ENCODE measurements around the gene CCDC146. TPM values are rescaled to one million over a fixed set of nuclear protein-coding genes. Genes with fewer than 3 reads are reported as not detected.
A peak's percentile ranks its signal among the peaks of the same experiment; 100 is the strongest.
"Not testable (repeated sequence)": the region's sequence is repeated elsewhere in the genome, so short reads cannot be mapped to it uniquely, and the experiment has no call there.

Gene CCDC146
- 1 to 10 TPM; 1.4 to 2.6 TPM for total RNA-seq

- H3K9me3 Mint-ChIP-seq, H3K36me3 Mint-ChIP-seq: not testable (repeated sequence)
- H3K27ac Mint-ChIP-seq, result peak within 1 kb of the TSS; percentile 44 to 73
- DNase-seq (ENCODE audit: low spot score in 2 of 2) (peak; percentile 87 to 95), ATAC-seq (peak; percentile 98 to 99)
Observed at GRCh38 chr7:77121860-77122681, at the start of gene CCDC146. TSS of gene CCDC146 (plus strand) at chr7:77122615. CDS start at chr7:77167669, 45,054 bp downstream.

- H3K27ac Mint-ChIP-seq; ATAC-seq; DNase-seq (ENCODE audit: low spot score in 2 of 2): not testable (repeated sequence)
- Mint-ChIP-seq H3K36me3 (peaks cover 10 to 30% of the 10 kb centered on the region in 2 donors), H3K9me3 (peaks cover 0 to 14% of the 10 kb centered on the region in 2 donors)
Observed at GRCh38 chr7:77074786-77075396, 47.5 kb upstream of the CCDC146 start.

- not testable (repeated sequence) for ATAC-seq; H3K27ac Mint-ChIP-seq; DNase-seq (ENCODE audit: low spot score in 2 of 2); H3K9me3 Mint-ChIP-seq
- peaks cover 10 to 14% of the 10 kb centered on the region in 2 donors for H3K36me3 Mint-ChIP-seq
Observed at GRCh38 chr7:77077060-77077459, 45.4 kb upstream of the CCDC146 start.

- not testable (repeated sequence) for ATAC-seq
Observed at GRCh38 chr7:77079112-77079511, 43.3 kb upstream of the CCDC146 start.

GRCh38 chr7:77079624-77080023, 42.8 kb upstream of the CCDC146 start:
- not testable (repeated sequence) for ATAC-seq; DNase-seq (ENCODE audit: low spot score in 2 of 2); H3K36me3 Mint-ChIP-seq; H3K27ac Mint-ChIP-seq; H3K9me3 Mint-ChIP-seq

More at GRCh38 chr7:77079112-77079511, 43.3 kb upstream of the CCDC146 start:
- H3K27ac Mint-ChIP-seq; DNase-seq (ENCODE audit: low spot score in 2 of 2); H3K9me3 Mint-ChIP-seq: not testable (repeated sequence)
- H3K36me3 Mint-ChIP-seq, result peaks cover 9 to 12% of the 10 kb centered on the region in 2 donors

- H3K36me3 Mint-ChIP-seq; ATAC-seq; DNase-seq (ENCODE audit: low spot score in 2 of 2); H3K27ac Mint-ChIP-seq; H3K9me3 Mint-ChIP-seq: not testable (repeated sequence)
Observed at GRCh38 chr7:77080236-77080635, 42.2 kb upstream of the CCDC146 start.

GRCh38 chr7:77082192-77082591, 40.2 kb upstream of the CCDC146 start:
- DNase-seq (ENCODE audit: low spot score in 2 of 2); H3K9me3 Mint-ChIP-seq; ATAC-seq; H3K36me3 Mint-ChIP-seq; H3K27ac Mint-ChIP-seq: not testable (repeated sequence)

- ATAC-seq; H3K27ac Mint-ChIP-seq; H3K36me3 Mint-ChIP-seq; H3K9me3 Mint-ChIP-seq; DNase-seq (ENCODE audit: low spot score in 2 of 2): not testable (repeated sequence)
Observed at GRCh38 chr7:77092301-77092700, 30.1 kb upstream of the CCDC146 start.

GRCh38 chr7:77100501-77100900, 21.9 kb upstream of the CCDC146 start:
- not testable (repeated sequence) for ATAC-seq; H3K9me3 Mint-ChIP-seq; H3K36me3 Mint-ChIP-seq; DNase-seq (ENCODE audit: low spot score in 2 of 2); H3K27ac Mint-ChIP-seq

- ATAC-seq, result peak; percentile 31 to 34
- H3K36me3 Mint-ChIP-seq; H3K27ac Mint-ChIP-seq; DNase-seq (ENCODE audit: low spot score in 2 of 2); H3K9me3 Mint-ChIP-seq: not testable (repeated sequence)
Observed at GRCh38 chr7:77101187-77101586, 21.2 kb upstream of the CCDC146 start.

- H3K36me3 Mint-ChIP-seq; H3K9me3 Mint-ChIP-seq; ATAC-seq; DNase-seq (ENCODE audit: low spot score in 2 of 2); H3K27ac Mint-ChIP-seq: not testable (repeated sequence)
Observed at GRCh38 chr7:77102671-77103070, 19.7 kb upstream of the CCDC146 start.

GRCh38 chr7:77105904-77106303, 16.5 kb upstream of the CCDC146 start:
- not testable (repeated sequence) for ATAC-seq; H3K9me3 Mint-ChIP-seq; H3K27ac Mint-ChIP-seq; DNase-seq (ENCODE audit: low spot score in 2 of 2); H3K36me3 Mint-ChIP-seq

- not testable (repeated sequence) for H3K27ac Mint-ChIP-seq; H3K9me3 Mint-ChIP-seq; DNase-seq (ENCODE audit: low spot score in 2 of 2); ATAC-seq; H3K36me3 Mint-ChIP-seq
Observed at GRCh38 chr7:77107659-77108058, 14.8 kb upstream of the CCDC146 start.

GRCh38 chr7:77108362-77108761, 14.1 kb upstream of the CCDC146 start:
- not testable (repeated sequence) for DNase-seq (ENCODE audit: low spot score in 2 of 2); H3K36me3 Mint-ChIP-seq; ATAC-seq; H3K9me3 Mint-ChIP-seq; H3K27ac Mint-ChIP-seq

- not testable (repeated sequence) for H3K36me3 Mint-ChIP-seq; H3K9me3 Mint-ChIP-seq; DNase-seq (ENCODE audit: low spot score in 2 of 2); H3K27ac Mint-ChIP-seq; ATAC-seq
Observed at GRCh38 chr7:77112719-77113306, 9.6 kb upstream of the CCDC146 start.

GRCh38 chr7:77125486-77125885, 3.1 kb downstream of the CCDC146 start:
- not testable (repeated sequence) for DNase-seq (ENCODE audit: low spot score in 2 of 2); H3K9me3 Mint-ChIP-seq; H3K27ac Mint-ChIP-seq; ATAC-seq; H3K36me3 Mint-ChIP-seq

- not testable (repeated sequence) for DNase-seq (ENCODE audit: low spot score in 2 of 2); H3K9me3 Mint-ChIP-seq; H3K27ac Mint-ChIP-seq; ATAC-seq; H3K36me3 Mint-ChIP-seq
Observed at GRCh38 chr7:77127009-77127408, 4.6 kb downstream of the CCDC146 start.
